Measurements from ENCODE around the gene GDAP1L1. TPM values are rescaled to one million over a fixed set of nuclear protein-coding genes. Genes with fewer than 3 reads are reported as not detected.

GDAP1L1 gene
- polyA plus RNA-seq, 3 donors = not detected

GRCh38 chr20:44222027-44222426 is 25.1 kb upstream of the GDAP1L1 start:
- peaks cover 0 to 1% (median 0%) of the 10 kb centered on the region in 7 donors for H3K9me3 Mint-ChIP-seq
- Histone ChIP-seq H3K79me2 (ENCODE audit: insufficient read depth, low read length) (no peaks in the 10 kb centered on the region), H3K9me3 (replicated peaks in 1 of 2; ENCODE audit: control insufficient read depth in 1 of 2, insufficient read depth in 1 of 2, low read length in 2 of 2) (no peaks in the 10 kb centered on the region), H3K36me3 (replicated peaks in 1 of 2; ENCODE audit: control insufficient read depth in 1 of 2, insufficient read depth in 2 of 2, low read length in 2 of 2) (no peaks in the 10 kb centered on the region), H3K27ac (ENCODE audit: low read depth in 1 of 2, low read length in 2 of 2) (no peak overlapping the region), H2AFZ (ENCODE audit: insufficient read depth, low read depth, low read length, poor library complexity, severe bottlenecking) (no peak overlapping the region), H4K20me1 (ENCODE audit: insufficient read depth, low read length) (no peaks in the 10 kb centered on the region), H3K4me2 (replicated peaks; ENCODE audit: extremely low read depth, low read length, poor library complexity, severe bottlenecking) (no peak overlapping the region), H3K9ac (ENCODE audit: insufficient read depth, low read length, poor library complexity, severe bottlenecking) (no peak overlapping the region), H3K27me3 (ENCODE audit: control insufficient read depth in 2 of 2, insufficient read depth in 2 of 2, low read length in 2 of 2) (no peaks in the 10 kb centered on the region), H3K4me3 (replicated peaks in 1 of 3; ENCODE audit: low read depth in 2 of 3, low read length in 3 of 3) (no peak overlapping the region), H3K4me1 (ENCODE audit: control insufficient read depth in 1 of 2, insufficient read depth in 2 of 2, low read length in 2 of 2) (peaks cover 4 to 9% of the 10 kb centered on the region in 2 donors)
- DNase-seq = no peak
- 98% methylated on average over 5 of the region's 5 CpGs for WGBS (ENCODE audit: insufficient coverage)
- no peak for TF ChIP-seq CTCF (IDR thresholded peaks at IDR 0.05)
- no peak overlapping the region for H3K27ac Mint-ChIP-seq
- peaks cover 0 to 3% of the 10 kb centered on the region in 2 donors for H3K36me3 Mint-ChIP-seq
- intact Hi-C loops (cut with micrococcal nuclease) = no loop called here
- peaks cover 14% of the 10 kb centered on the region for H3K4me1 Mint-ChIP-seq
- peaks cover 3 to 9% (median 5%) of the 10 kb centered on the region in 3 donors for H3K27me3 Mint-ChIP-seq (ENCODE audit: low read depth in 3 of 3)
- no peak overlapping the region for H3K4me3 Mint-ChIP-seq

DNA sequence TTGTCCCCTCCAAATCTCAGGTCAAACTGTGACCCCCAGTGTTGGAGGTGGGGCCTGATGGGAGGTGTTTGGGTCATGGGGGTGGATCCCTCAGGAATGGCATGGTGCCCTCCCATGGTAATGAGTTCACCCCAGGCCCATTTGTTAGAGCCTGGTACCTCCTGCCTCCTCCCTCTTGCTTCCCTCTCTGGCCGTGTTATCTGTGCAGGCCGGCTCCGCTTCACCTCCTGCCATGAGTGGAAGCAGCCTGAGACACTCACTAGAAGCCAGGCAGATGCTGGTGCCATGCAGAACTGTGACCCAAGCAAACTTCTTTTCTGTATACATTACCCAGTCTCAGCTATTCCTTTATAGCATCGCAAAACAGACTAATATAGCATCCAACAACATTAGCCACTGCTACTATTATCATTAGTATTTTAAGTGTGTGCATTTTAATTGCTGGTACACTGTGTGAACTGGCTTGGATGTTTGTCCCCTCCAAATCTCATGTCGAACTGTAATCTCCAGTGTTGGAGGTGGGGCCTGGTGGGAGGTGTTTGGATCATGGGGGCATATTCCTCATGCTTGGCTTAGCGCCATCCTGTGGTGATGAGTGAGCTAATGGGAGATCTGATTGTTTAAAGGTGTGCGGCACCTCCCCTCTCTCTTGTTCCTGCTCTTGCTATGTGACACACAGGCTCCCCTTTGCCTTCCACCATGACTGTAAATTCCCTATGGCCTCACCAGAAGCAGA is 24.3 kb upstream of the GDAP1L1 start:
- peaks cover 7% of the 10 kb centered on the region for H3K4me1 Mint-ChIP-seq
- DNase-seq = no peak
- Histone ChIP-seq H3K9me3 (replicated peaks in 1 of 2; ENCODE audit: control insufficient read depth in 1 of 2, insufficient read depth in 1 of 2, low read length in 2 of 2) (no peaks in the 10 kb centered on the region), H3K27me3 (ENCODE audit: control insufficient read depth in 2 of 2, insufficient read depth in 2 of 2, low read length in 2 of 2) (no peaks in the 10 kb centered on the region), H3K4me1 (ENCODE audit: control insufficient read depth in 1 of 2, insufficient read depth in 2 of 2, low read length in 2 of 2) (peaks cover under 1 to 2% of the 10 kb centered on the region in 2 donors), H3K4me2 (replicated peaks; ENCODE audit: extremely low read depth, low read length, poor library complexity, severe bottlenecking) (no peak overlapping the region), H4K20me1 (ENCODE audit: insufficient read depth, low read length) (no peaks in the 10 kb centered on the region), H2AFZ (ENCODE audit: insufficient read depth, low read depth, low read length, poor library complexity, severe bottlenecking) (no peak overlapping the region), H3K27ac (ENCODE audit: low read depth in 1 of 2, low read length in 2 of 2) (no peak overlapping the region), H3K36me3 (replicated peaks in 1 of 2; ENCODE audit: control insufficient read depth in 1 of 2, insufficient read depth in 2 of 2, low read length in 2 of 2) (no peaks in the 10 kb centered on the region), H3K79me2 (ENCODE audit: insufficient read depth, low read length) (no peaks in the 10 kb centered on the region), H3K9ac (ENCODE audit: insufficient read depth, low read length, poor library complexity, severe bottlenecking) (no peak overlapping the region), H3K4me3 (replicated peaks in 1 of 3; ENCODE audit: low read depth in 2 of 3, low read length in 3 of 3) (no peak overlapping the region)
- TF ChIP-seq CTCF (IDR thresholded peaks at IDR 0.05) = no peak
- peaks cover 3 to 6% (median 6%) of the 10 kb centered on the region in 3 donors for H3K27me3 Mint-ChIP-seq (ENCODE audit: low read depth in 3 of 3)
- H3K9me3 Mint-ChIP-seq = peaks cover 0 to 1% (median 0%) of the 10 kb centered on the region in 7 donors
- intact Hi-C loops (cut with micrococcal nuclease) = no loop called here
- H3K36me3 Mint-ChIP-seq = peaks cover 0 to 2% of the 10 kb centered on the region in 2 donors
- no peak overlapping the region for H3K4me3 Mint-ChIP-seq
- WGBS (ENCODE audit: insufficient coverage) = 94% methylated on average over 3 of the region's 7 CpGs
- H3K27ac Mint-ChIP-seq = no peak overlapping the region

Measured in CD14-positive monocyte (primary cell).